Measurements from ENCODE around the gene SETBP1.

Gene SETBP1

DNA sequence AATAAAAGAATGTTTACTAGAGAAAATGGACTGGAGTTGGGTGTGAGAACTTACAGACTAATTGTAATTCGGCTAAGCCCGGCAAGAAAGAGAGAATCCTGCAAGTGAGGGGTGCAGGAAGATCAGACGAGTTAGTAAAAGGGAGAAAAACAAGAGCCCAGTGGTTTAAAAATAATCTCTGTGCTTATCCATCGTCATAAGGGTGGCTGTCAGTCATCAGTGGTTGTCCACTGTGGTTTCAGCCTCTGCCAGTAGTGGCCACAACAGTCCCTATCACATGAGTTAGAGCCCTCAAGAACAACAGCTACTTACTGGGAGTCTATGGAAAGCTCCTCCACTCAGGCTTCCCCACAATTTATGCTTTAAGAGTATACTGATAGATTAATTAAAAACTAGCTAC lies 239.8 kb downstream of the SETBP1 start:
- DNase-seq (ENCODE audit: low read depth) = no peak
- no peak overlapping the region for H3K4me3 ChIP-seq (ENCODE audit: low read depth, low read length)
- TF ChIP-seq, protein P1, sequence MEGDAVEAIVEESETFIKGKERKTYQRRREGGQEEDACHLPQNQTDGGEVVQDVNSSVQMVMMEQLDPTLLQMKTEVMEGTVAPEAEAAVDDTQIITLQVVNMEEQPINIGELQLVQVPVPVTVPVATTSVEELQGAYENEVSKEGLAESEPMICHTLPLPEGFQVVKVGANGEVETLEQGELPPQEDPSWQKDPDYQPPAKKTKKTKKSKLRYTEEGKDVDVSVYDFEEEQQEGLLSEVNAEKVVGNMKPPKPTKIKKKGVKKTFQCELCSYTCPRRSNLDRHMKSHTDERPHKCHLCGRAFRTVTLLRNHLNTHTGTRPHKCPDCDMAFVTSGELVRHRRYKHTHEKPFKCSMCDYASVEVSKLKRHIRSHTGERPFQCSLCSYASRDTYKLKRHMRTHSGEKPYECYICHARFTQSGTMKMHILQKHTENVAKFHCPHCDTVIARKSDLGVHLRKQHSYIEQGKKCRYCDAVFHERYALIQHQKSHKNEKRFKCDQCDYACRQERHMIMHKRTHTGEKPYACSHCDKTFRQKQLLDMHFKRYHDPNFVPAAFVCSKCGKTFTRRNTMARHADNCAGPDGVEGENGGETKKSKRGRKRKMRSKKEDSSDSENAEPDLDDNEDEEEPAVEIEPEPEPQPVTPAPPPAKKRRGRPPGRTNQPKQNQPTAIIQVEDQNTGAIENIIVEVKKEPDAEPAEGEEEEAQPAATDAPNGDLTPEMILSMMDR (IDR thresholded peaks at IDR 0.05; ENCODE audit: low read depth, low read length) = no peak
- TF ChIP-seq POLR2A (IDR thresholded peaks at IDR 0.05; ENCODE audit: extremely low read depth, insufficient read length) = no peak
- TF ChIP-seq MYC (IDR thresholded peaks at IDR 0.05; ENCODE audit: low read depth, low read length) = no peak
- TF ChIP-seq, protein P2, sequence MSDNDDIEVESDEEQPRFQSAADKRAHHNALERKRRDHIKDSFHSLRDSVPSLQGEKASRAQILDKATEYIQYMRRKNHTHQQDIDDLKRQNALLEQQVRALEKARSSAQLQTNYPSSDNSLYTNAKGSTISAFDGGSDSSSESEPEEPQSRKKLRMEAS (IDR thresholded peaks at IDR 0.05; ENCODE audit: low read depth, low read length) = no peak

DNA sequence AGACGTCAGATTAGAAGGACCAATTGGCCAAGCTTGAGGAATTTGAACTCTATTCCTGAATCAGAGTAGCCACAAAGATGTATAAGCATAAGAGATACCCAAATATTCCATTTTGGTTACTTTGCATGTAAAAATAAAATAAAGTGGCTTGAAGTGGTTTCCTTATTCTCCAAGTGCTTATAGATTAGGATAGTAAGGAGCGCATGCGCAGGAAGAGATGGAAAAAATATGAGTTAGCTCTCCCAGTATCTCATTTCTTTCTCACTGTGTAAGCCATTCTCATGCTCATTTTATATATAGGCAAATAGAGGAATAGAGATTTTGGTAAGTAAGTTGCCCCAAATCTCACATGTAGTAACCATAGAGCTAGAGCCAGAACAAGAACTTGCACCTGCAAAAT lies 241.3 kb downstream of the SETBP1 start:
- no peak overlapping the region for H3K4me3 ChIP-seq (ENCODE audit: low read depth, low read length)
- no peak for DNase-seq (ENCODE audit: low read depth)
- TF ChIP-seq POLR2A (IDR thresholded peaks at IDR 0.05; ENCODE audit: extremely low read depth, insufficient read length) = no peak
- TF ChIP-seq, protein P2 (IDR thresholded peaks at IDR 0.05; ENCODE audit: low read depth, low read length) = no peak
- no peak for TF ChIP-seq MYC (IDR thresholded peaks at IDR 0.05; ENCODE audit: low read depth, low read length)
- TF ChIP-seq, protein P1 (IDR thresholded peaks at IDR 0.05; ENCODE audit: low read depth, low read length) = no peak

DNA sequence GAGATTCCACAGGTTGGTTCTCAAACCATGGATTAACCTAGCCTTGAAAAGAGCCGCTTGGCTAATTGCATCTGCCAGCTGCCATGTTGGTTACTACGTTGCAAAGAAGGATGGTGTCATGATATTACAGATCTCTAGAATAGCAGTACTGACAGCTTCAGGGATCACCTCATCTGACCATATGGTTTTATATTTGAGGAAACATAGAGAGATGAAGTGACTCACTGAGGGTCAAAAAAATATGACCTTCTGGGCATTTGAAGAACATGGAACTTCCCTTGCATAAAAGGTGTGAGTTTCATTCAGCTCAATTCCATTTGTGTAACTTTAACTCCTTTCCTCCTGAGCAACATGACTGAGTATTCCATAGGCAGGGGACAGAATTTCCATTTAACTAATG lies 242.3 kb downstream of the SETBP1 start:
- no peak for DNase-seq (ENCODE audit: low read depth)
- TF ChIP-seq, protein P1 (IDR thresholded peaks at IDR 0.05; ENCODE audit: low read depth, low read length) = no peak
- TF ChIP-seq, protein P2 (IDR thresholded peaks at IDR 0.05; ENCODE audit: low read depth, low read length) = no peak
- TF ChIP-seq MYC (IDR thresholded peaks at IDR 0.05; ENCODE audit: low read depth, low read length) (no peak), POLR2A (IDR thresholded peaks at IDR 0.05; ENCODE audit: extremely low read depth, insufficient read length) (no peak)
- no peak overlapping the region for H3K4me3 ChIP-seq (ENCODE audit: low read depth, low read length)

DNA sequence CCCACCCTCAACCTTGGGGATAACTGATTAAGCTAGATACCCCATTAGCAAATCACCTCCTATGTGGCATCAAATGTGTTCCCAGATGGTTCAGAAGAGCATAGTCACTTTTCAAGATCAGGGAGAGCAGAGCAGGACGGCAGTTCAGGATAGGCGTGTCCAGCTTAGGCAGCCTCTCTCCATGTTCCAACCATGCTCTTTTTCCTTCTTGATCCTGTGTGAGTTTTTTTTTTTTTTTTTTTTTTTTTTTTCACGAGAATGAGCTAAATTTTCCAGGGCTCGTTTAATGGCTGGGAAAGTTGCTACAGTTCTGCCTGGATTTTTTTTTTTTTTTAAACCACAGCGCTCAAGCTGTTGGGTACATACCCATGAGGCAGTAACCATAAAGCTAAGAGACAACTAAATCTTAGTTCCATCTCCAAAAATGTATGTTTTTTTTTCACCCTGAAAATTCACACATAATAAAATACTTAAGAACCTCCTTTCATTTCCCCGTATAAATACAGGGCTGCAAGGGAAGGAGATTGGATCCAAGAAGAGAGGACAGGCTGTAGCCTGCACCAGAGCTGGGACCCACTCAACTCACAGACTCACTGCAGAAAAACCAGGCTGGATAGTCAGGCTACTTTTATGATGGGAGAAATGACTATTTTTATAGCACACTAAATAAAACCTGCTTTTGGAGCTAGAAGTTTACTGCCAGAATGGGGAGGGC lies 244.3 kb downstream of the SETBP1 start:
- TF ChIP-seq POLR2A (IDR thresholded peaks at IDR 0.05; ENCODE audit: extremely low read depth, insufficient read length) = no peak
- TF ChIP-seq, protein P1 (IDR thresholded peaks at IDR 0.05; ENCODE audit: low read depth, low read length) = no peak
- no peak for DNase-seq (ENCODE audit: low read depth)
- H3K4me3 ChIP-seq (ENCODE audit: low read depth, low read length) = no peak overlapping the region

DNA sequence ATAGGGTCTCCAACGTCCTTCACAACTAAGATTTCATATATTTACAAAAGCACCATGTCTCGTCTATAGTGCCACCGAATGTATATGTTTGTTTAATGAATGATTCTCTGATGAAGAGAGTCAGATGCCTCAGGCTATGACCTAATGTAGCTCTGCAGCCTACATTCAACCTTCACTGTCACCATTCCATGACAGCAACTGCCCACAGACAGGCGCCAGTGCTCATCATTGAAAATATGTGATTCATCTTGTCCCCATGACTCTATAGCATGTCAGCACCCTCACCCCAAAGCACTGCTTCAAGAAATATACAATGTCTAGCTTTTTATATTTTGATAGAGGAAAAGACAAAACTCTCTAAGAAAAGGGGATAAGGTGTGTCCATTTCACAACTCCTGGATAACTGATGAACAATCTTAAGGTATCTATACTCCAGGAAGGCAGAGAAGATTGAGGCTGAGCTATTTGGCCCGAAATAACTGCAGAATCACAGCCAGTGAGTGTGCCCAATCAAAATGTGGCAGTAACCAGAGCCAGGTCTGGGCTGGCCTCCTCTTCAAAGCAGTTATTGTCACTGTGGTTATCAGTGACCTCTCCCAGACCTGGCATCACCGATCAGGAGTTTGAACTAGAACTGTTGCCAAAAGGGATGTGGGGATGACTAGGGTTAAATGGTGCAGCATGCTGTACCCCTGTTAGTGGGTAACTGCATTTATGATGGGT lies 246.6 kb downstream of the SETBP1 start:
- DNase-seq (ENCODE audit: low read depth) = no peak
- TF ChIP-seq MYC (IDR thresholded peaks at IDR 0.05; ENCODE audit: low read depth, low read length) (no peak), POLR2A (IDR thresholded peaks at IDR 0.05; ENCODE audit: extremely low read depth, insufficient read length) (no peak)
- TF ChIP-seq, protein P2 (IDR thresholded peaks at IDR 0.05; ENCODE audit: low read depth, low read length) = no peak
- TF ChIP-seq, protein P1 (IDR thresholded peaks at IDR 0.05; ENCODE audit: low read depth, low read length) = no peak
- H3K4me3 ChIP-seq (ENCODE audit: low read depth, low read length) = no peak overlapping the region

Measured in NB4 (cell line).